ENCODE results near the gene ZNF771.

Gene ZNF771

DNA sequence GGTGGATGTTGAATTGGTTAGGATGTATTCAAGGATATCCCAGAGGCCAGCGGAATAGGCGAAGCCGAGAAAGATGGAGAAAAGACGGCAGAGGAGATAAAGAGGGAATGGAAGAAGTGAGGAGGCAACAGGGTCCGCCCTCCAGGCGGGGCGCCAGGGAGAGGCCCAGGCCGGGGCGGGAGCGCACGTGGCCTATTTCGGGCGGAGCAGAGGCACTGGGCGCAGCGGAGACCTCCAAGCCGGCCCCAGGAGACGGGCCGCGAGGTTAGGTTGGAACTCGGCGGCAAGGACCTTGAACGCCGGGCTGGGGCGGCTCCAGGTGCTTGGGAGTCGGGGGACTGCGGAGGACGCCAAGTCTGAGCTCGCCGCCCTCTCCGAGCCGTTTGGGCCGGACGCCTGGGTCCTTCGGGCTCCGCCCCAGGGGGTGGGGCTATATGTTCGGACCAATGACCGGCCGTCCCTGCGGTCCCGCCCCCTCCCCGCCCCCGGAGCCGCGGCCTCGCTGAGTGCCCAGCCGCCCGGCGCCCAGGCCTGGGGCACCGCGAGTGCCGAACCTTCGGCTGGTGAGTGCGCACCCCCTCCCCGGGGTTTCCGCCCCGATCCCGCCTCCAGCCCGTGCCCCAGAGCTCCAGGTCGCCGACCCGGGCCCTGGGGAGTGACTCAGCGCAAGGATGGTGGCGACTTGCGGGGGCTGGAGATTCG lies at the start of gene ZNF771:
Gene ZNF771, plus strand, starts transcription at position 505 of the 702 bp plus-strand sequence. CDS start 448 bp downstream, outside the sequence.
- peak; percentile 97 for DNase-seq

DNA sequence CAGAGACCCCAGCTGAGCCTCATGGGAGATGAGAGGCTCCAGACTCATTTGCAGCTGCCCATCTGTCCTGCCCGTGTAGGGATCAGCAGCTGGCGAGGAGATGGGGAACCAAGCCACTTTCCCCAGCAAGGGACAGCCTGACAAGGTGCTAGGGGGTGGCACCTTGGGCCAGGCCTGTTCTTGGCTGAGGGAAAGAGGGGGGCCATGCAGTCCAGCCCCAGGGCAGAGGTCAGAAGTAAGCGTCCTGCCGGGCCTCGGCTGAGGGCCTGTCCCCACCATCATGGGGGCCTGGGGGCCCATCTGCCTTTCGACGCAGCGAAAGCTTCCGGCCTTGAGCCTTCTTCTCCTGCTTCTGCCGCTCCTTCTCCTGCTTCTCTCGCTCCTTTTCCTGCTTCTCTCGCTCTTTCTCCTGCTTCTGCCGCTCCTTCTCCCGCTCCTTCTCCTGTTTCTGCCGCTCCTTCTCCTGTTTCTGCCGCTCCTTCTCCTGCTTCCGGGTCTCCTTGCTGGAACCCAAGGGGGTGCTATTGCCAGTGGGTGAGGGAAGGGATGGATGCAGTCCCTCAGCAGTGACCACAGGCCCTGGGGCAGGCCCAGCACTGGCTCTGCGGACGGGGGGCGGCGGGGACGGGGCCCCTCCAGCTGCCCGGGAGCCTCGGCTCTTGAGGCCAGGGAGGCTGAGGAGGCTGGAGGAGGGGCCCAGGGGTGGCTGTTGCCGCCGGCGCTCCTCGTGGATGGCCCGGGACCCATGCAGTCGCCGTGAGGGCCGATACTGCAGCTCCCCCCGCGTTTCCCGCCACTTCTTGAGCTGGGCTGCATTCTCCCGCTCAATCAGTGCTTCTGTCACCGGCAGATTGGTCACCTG lies 49.5 kb upstream of the ZNF771 start:
- no peak for DNase-seq

DNA sequence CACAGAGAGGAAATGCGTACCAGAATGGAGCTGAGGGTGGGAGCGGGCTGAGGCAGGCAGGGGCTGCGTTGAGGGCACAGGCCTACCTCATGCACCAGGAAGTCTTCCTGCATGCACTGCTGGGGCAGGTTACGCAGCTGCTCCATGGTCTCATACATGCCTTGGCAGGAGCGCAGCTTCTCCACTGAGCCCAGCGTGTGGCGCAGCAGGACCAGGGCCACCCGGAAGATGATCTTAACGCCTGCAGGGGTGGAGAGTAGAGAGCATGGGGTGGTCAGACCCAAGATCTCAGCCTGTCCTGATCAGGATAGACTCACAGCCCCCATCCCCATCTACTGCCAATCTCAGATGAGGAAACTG lies 48.8 kb upstream of the ZNF771 start:
- no peak for DNase-seq

GRCh38 chr16:30358990-30359870 lies 48.2 kb upstream of the ZNF771 start:
- no peak for DNase-seq

DNA sequence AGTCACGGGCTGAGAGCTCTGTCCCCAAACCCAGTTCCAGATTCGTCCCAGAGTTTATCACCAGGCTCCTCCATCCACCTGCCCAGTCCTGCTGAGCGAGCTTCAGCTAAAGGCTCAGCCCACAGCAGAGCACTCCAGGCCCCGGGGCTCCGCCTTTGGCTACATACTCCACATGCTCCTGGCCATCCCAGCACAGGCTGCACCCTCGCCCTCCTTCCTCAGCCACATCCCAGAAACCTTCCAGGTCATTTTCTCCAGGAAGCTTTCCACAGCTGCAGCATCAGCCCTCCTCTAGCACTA lies 47.6 kb upstream of the ZNF771 start:
- no peak for DNase-seq

DNA sequence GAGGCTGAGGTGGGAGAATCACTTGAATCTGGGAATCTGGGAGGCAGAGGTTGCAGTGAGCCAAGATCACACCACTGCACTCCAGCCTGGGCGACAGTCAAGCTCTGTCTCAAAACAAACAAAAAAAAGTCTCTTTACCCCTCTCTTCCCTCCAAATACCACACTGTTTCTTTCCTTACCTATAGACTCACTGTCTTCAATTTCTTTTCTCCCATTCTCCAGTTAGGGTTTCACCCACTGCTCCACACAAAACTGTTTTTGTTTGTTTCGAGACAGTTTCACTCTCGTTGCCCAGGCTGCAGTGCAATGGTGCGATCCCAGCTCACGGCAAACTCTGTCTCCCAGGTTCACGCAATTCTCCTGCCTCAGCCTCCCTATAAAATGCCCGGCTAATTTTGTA lies 46.2 kb upstream of the ZNF771 start:
- no peak for DNase-seq

- DNase-seq, result no peak
Observed at GRCh38 chr16:30365200-30365599, 42.2 kb upstream of the ZNF771 start.

DNA sequence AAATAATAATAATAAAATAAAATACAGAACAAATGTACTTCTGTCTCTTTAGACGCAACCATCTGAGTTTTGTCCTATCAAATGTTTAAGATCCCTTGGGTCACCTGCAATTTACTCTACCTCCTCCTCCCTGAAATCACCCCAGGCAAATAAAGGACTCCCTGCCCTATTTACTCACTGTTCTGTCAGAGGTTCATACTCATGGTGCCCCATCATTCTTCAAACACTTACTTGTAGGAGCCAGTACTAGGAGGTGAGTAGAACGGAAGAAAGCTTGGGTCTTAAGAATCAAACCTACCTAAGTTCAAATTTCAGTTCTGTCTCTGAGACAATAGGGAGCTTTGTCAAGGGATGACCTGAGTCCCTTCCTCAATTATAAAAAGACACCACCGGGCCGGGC lies 40.9 kb upstream of the ZNF771 start:
- no peak for DNase-seq

DNA sequence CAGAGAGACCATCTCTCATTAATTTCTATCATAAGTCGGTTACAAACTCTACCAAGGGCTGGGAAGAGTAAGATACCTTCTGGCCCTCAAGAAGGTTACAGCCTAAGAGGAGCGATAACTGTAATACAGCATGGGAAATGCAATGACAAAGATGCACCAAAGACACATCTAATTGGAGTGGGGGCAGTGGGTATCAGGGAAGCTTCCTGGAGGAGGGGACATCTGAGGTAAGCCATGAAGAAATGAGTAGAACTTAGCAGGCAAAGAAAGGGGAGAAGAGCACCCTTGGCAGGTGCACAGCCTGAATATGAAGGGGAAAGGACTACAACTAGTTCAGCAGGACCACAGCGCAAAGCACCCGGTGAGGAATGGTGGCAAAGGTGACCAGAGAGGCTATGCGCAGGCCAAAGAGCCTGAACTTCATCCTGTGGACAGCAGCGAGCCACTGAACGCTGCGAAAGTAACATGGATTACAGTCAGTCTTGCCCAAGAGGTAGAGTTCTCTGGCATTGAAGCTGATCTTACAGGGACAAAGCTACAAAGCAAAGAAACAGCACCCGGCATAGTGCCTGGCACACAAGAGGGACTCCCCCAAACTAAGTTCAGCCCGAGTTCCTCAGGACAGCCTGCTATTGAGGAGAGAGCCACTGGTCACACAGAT lies 39.9 kb upstream of the ZNF771 start:
- DNase-seq, result no peak

DNA sequence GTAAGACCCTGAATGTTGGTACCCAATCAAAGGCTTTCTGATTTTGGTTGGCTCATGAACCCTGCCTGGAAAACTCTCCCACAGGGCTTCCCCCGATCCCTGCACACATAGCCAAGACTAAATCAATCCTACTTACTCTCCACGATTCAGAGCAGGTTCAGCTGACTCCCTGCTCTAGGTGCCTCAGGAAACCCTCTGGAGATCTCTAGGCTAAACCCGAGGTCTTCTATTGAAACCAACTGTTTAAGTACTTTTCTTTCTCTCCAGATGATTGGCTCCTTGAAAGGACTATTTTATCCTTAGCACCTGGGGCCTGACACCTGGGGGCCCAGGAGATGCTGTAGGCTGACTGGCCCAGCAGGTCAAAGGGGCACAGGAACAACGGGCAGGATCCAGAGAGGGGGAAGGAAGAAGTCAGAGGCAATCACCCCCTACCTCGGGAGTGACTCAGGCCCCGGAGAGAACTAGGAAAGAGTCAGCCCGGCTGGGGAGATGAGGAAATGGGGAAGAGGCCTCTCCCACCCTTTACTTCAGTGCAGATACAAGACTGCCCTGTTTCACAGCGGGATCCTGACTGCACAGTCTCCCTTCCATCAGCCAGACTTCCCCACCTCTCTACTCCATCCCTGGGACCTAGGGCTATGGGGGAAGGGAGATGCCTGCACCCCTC lies 39.1 kb upstream of the ZNF771 start:
- DNase-seq, result no peak

GRCh38 chr16:30368792-30369090 lies 38.7 kb upstream of the ZNF771 start:
- no peak for DNase-seq

GRCh38 chr16:30369091-30369937 lies 38.1 kb upstream of the ZNF771 start:
- DNase-seq, result peak; percentile 77

GRCh38 chr16:30369938-30370455 lies 37.4 kb upstream of the ZNF771 start:
- no peak for DNase-seq

DNA sequence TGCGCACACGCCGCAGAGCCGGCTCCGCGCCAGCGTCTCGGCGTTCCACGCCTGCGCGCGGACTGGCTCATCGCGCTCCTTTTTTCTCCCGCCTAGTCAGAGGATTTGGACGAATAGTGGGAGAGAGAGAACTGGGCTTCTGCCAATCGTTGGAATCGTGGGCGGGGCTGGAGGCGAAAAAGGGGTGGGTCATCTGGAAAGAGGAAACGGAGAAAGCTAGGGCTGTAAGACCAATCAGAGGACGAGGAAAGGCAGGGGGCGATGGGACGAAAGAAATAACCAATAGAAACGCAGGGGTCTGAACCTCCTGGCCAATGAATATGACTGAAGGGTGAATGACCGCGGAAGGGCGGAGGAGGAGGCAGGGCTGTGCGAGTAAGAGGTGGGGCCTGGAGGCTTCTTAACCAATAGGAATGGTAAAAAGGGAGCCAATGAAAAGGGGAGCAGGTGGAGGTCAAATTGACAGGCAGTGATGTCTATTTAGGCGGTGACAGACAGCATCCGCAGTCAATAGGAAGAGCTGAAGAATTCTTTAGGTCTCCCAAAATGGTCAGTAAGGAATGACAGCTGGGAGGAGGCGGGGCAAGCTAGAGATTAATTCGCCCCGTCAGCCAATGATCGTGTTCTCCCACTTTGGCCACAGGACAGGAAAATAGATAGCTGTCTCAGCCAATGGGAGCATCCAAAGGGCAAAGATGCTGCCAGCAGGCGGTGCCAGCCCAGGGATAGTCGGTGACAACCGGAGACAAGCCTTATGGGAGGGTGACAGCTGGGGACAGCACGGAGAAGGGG lies 36.8 kb upstream of the ZNF771 start, which contains the start of gene TBC1D10B:
Gene TBC1D10B, minus strand, starts transcription at position 39 of the 792 bp plus-strand sequence. CDS start 311 bp downstream, outside the sequence.
- DNase-seq, result peak; percentile 99

GRCh38 chr16:30371248-30371816 lies 36.1 kb upstream of the ZNF771 start:
- no peak for DNase-seq

GRCh38 chr16:30372038-30372712 lies 35.2 kb upstream of the ZNF771 start:
- no peak for DNase-seq

GRCh38 chr16:30372725-30373124 lies 34.7 kb upstream of the ZNF771 start:
- no peak for DNase-seq

- DNase-seq, result no peak
Observed at GRCh38 chr16:30374538-30374937, 32.9 kb upstream of the ZNF771 start, which contains the start of gene MYL11. MYL11 (plus strand) TSS chr16:30374802; CDS start chr16:30374858, 56 bp downstream.

- no peak for DNase-seq
Observed at GRCh38 chr16:30375864-30376263, 31.5 kb upstream of the ZNF771 start.
